SK-N-SH (cell line): ENCODE results near the gene NCF4.

ENCODE experiments used
- CHD2 ChIP-seq: fragments of 150-350 bp; IDR thresholded peaks from 2 replicates; pipeline ENCODE4 v1.6.1; 2018; ENCODE audit warnings: low read length; ENCODE audit not compliant: partially characterized antibody
- EZH2phosphoT487 ChIP-seq: fragments of 200-600 bp; sonication (generic); IDR thresholded peaks from 2 replicates; pipeline ENCODE4 v1.6.1; 2017; ENCODE audit warnings: low read depth, mixed run types, mild to moderate bottlenecking, antibody characterized with exemption, moderate library complexity, borderline replicate concordance
- FOXM1 ChIP-seq: IDR thresholded peaks from 2 replicates; pipeline ENCODE4 v1.4.0; 2012; ENCODE audit warnings: low read depth, mild to moderate bottlenecking
- NFIC ChIP-seq: IDR thresholded peaks from 2 replicates; pipeline ENCODE4 v1.4.0; 2012; ENCODE audit warnings: borderline replicate concordance
- POLR2AphosphoS5 ChIP-seq: IDR thresholded peaks from 2 replicates; pipeline ENCODE4 v1.6.1; 2012; ENCODE audit warnings: low read depth, low read length
- RCOR1 ChIP-seq: fragments of 150-350 bp; IDR thresholded peaks from 2 replicates; pipeline ENCODE4 v1.6.1; 2017; ENCODE audit warnings: antibody characterized with exemption, low read length
- REST ChIP-seq: IDR thresholded peaks from 2 replicates; pipeline ENCODE4 v1.6.1; 2012; ENCODE audit warnings: mild to moderate bottlenecking, low read depth, low read length, moderate library complexity
- TCF12 ChIP-seq: IDR thresholded peaks from 2 replicates; pipeline ENCODE4 v1.4.0; 2012
- TF ChIP-seq, protein P1 (sequence below): fragments of 200-600 bp; sonication (generic); IDR thresholded peaks from 2 replicates; pipeline ENCODE4 v1.6.1; 2017; ENCODE audit warnings: antibody characterized with exemption, mild to moderate bottlenecking, moderate library complexity
- TF ChIP-seq, protein P2 (sequence below): IDR thresholded peaks from 2 replicates; pipeline ENCODE4 v1.4.0; 2012; ENCODE audit warnings: low read depth

- no peak for TF ChIP-seq RCOR1
- TF ChIP-seq, protein P1, sequence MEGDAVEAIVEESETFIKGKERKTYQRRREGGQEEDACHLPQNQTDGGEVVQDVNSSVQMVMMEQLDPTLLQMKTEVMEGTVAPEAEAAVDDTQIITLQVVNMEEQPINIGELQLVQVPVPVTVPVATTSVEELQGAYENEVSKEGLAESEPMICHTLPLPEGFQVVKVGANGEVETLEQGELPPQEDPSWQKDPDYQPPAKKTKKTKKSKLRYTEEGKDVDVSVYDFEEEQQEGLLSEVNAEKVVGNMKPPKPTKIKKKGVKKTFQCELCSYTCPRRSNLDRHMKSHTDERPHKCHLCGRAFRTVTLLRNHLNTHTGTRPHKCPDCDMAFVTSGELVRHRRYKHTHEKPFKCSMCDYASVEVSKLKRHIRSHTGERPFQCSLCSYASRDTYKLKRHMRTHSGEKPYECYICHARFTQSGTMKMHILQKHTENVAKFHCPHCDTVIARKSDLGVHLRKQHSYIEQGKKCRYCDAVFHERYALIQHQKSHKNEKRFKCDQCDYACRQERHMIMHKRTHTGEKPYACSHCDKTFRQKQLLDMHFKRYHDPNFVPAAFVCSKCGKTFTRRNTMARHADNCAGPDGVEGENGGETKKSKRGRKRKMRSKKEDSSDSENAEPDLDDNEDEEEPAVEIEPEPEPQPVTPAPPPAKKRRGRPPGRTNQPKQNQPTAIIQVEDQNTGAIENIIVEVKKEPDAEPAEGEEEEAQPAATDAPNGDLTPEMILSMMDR, result no peak
- no peak for TF ChIP-seq REST
- TF ChIP-seq, protein P2, sequence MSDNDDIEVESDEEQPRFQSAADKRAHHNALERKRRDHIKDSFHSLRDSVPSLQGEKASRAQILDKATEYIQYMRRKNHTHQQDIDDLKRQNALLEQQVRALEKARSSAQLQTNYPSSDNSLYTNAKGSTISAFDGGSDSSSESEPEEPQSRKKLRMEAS, result no peak
- TF ChIP-seq CHD2, result no peak
- no peak for TF ChIP-seq TCF12
- TF ChIP-seq FOXM1, result no peak
- no peak for TF ChIP-seq POLR2AphosphoS5
- TF ChIP-seq NFIC, result no peak
- no peak for TF ChIP-seq EZH2phosphoT487
Observed at GRCh38 chr22:36918586-36919284, 57.9 kb downstream of the NCF4 start.
